Epithelial cell of esophagus (primary cell): ENCODE measurements around the gene RAD51B.

Source experiments
- DNase-seq: peaks from one replicate; pipeline ENCODE4 v3.0.0; 2010; ENCODE audit warnings: low read depth
- H3K4me3 ChIP-seq: 2 replicates; pipeline ENCODE4 v1.5.1; 2011; ENCODE audit warnings: mild to moderate bottlenecking, low read length, control low read depth
- CTCF ChIP-seq: IDR thresholded peaks from 2 replicates; pipeline ENCODE4 v1.5.1; 2011; ENCODE audit warnings: low read depth, mild to moderate bottlenecking, low read length, control low read depth, inconsistent platforms; ENCODE audit not compliant: insufficient read depth; ENCODE audit errors: missing control alignments

Gene RAD51B

GRCh38 chr14:68522510-68523325, 703.1 kb downstream of the RAD51B start:
- no peak overlapping the region for H3K4me3 ChIP-seq
- DNase-seq = no peak
- no peak for TF ChIP-seq CTCF

GRCh38 chr14:68523326-68523610, 703.7 kb downstream of the RAD51B start:
- no peak overlapping the region for H3K4me3 ChIP-seq
- no peak for DNase-seq
- no peak for TF ChIP-seq CTCF

- no peak overlapping the region for H3K4me3 ChIP-seq
- no peak for DNase-seq
- TF ChIP-seq CTCF = no peak
These were observed 704.6 kb downstream of the RAD51B start for GRCh38 chr14:68523989-68524725.

- no peak for TF ChIP-seq CTCF
- H3K4me3 ChIP-seq = no peak overlapping the region
- no peak for DNase-seq
These were observed 705.9 kb downstream of the RAD51B start for GRCh38 chr14:68525516-68525915.

GRCh38 chr14:68526512-68527091, 707.0 kb downstream of the RAD51B start:
- peak; percentile 91 for DNase-seq
- no peak for TF ChIP-seq CTCF
- H3K4me3 ChIP-seq = no peak overlapping the region

- no peak for TF ChIP-seq CTCF
- no peak for DNase-seq
- H3K4me3 ChIP-seq = no peak overlapping the region
These were observed 707.8 kb downstream of the RAD51B start for GRCh38 chr14:68527329-68527851.
